ENCODE data around the gene SIRT2.

The SIRT2 gene

DNA sequence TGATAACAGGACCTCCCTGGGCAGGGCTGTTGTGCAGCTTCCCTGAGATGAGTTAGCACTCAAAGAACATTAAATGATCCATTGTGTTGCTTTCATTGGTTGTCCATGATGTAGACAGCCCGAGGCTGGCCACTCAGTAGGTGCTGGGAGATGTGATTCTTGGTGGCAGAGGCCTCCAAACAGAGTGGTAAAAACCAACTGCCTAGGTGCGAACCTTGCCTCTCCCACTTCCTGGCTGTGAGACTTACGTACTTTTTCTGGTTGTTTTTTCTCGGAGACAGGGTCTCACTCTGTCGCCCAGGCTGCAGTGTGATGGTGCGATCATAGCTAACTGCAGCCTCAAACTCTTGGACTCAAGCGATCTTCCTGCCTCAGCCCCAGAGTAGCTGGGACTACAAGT is 25.0 kb upstream of the SIRT2 start:
- H3K27me3 ChIP-seq (ENCODE audit: insufficient read depth, poor library complexity, severe bottlenecking): no peaks in the 10 kb centered on the region
- TF ChIP-seq, protein P1, sequence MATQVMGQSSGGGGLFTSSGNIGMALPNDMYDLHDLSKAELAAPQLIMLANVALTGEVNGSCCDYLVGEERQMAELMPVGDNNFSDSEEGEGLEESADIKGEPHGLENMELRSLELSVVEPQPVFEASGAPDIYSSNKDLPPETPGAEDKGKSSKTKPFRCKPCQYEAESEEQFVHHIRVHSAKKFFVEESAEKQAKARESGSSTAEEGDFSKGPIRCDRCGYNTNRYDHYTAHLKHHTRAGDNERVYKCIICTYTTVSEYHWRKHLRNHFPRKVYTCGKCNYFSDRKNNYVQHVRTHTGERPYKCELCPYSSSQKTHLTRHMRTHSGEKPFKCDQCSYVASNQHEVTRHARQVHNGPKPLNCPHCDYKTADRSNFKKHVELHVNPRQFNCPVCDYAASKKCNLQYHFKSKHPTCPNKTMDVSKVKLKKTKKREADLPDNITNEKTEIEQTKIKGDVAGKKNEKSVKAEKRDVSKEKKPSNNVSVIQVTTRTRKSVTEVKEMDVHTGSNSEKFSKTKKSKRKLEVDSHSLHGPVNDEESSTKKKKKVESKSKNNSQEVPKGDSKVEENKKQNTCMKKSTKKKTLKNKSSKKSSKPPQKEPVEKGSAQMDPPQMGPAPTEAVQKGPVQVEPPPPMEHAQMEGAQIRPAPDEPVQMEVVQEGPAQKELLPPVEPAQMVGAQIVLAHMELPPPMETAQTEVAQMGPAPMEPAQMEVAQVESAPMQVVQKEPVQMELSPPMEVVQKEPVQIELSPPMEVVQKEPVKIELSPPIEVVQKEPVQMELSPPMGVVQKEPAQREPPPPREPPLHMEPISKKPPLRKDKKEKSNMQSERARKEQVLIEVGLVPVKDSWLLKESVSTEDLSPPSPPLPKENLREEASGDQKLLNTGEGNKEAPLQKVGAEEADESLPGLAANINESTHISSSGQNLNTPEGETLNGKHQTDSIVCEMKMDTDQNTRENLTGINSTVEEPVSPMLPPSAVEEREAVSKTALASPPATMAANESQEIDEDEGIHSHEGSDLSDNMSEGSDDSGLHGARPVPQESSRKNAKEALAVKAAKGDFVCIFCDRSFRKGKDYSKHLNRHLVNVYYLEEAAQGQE (IDR thresholded peaks at IDR 0.05; ENCODE audit: insufficient replicate concordance, low read depth): no peak
- TF ChIP-seq GABPA (IDR thresholded peaks at IDR 0.05; ENCODE audit: low read depth): no peak
- no peak for TF ChIP-seq POLR2AphosphoS5 (IDR thresholded peaks at IDR 0.05; ENCODE audit: low read depth)
- TF ChIP-seq, protein P2, sequence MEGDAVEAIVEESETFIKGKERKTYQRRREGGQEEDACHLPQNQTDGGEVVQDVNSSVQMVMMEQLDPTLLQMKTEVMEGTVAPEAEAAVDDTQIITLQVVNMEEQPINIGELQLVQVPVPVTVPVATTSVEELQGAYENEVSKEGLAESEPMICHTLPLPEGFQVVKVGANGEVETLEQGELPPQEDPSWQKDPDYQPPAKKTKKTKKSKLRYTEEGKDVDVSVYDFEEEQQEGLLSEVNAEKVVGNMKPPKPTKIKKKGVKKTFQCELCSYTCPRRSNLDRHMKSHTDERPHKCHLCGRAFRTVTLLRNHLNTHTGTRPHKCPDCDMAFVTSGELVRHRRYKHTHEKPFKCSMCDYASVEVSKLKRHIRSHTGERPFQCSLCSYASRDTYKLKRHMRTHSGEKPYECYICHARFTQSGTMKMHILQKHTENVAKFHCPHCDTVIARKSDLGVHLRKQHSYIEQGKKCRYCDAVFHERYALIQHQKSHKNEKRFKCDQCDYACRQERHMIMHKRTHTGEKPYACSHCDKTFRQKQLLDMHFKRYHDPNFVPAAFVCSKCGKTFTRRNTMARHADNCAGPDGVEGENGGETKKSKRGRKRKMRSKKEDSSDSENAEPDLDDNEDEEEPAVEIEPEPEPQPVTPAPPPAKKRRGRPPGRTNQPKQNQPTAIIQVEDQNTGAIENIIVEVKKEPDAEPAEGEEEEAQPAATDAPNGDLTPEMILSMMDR (IDR thresholded peaks at IDR 0.05; ENCODE audit: insufficient read depth, low read length): no peak
- no peak for TF ChIP-seq SPI1 (IDR thresholded peaks at IDR 0.05; ENCODE audit: borderline replicate concordance, low read depth)
- no peak for DNase-seq (ENCODE audit: low read depth in 1 of 2, low spot score in 1 of 2)
- H3K4me3 ChIP-seq (replicated peaks; ENCODE audit: insufficient read depth, low read length): no peak overlapping the region
- no peak overlapping the region for H3K27ac ChIP-seq (replicated peaks)

DNA sequence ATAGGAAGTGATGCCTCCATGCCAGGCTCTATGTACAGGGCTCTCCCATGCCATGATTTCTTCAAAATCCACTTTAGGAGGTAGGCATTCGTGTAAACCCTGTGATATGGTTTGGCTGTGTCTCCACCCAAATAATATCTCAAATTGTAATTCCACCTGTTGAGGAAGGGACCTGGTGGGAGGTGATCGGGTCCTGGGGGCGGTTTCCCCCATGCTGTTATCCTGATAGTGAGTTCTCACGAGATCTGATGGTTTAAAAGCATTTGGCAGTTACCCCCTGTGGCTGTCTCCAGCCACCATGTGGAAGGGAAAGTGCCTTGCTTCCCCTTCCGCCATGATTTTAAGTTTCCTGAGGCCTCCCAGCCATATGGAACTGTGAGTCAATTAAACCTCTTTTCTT is 23.1 kb upstream of the SIRT2 start:
- DNase-seq (ENCODE audit: low read depth in 1 of 2, low spot score in 1 of 2): no peak
- H3K4me3 ChIP-seq (replicated peaks; ENCODE audit: insufficient read depth, low read length): no peak overlapping the region
- TF ChIP-seq GABPA (IDR thresholded peaks at IDR 0.05; ENCODE audit: low read depth) (no peak), SPI1 (IDR thresholded peaks at IDR 0.05; ENCODE audit: borderline replicate concordance, low read depth) (no peak), POLR2AphosphoS5 (IDR thresholded peaks at IDR 0.05; ENCODE audit: low read depth) (no peak)
- TF ChIP-seq, protein P1 (IDR thresholded peaks at IDR 0.05; ENCODE audit: insufficient replicate concordance, low read depth): no peak
- TF ChIP-seq, protein P2 (IDR thresholded peaks at IDR 0.05; ENCODE audit: insufficient read depth, low read length): no peak
- H3K27me3 ChIP-seq (ENCODE audit: insufficient read depth, poor library complexity, severe bottlenecking): no peaks in the 10 kb centered on the region
- H3K27ac ChIP-seq (replicated peaks): no peak overlapping the region

DNA sequence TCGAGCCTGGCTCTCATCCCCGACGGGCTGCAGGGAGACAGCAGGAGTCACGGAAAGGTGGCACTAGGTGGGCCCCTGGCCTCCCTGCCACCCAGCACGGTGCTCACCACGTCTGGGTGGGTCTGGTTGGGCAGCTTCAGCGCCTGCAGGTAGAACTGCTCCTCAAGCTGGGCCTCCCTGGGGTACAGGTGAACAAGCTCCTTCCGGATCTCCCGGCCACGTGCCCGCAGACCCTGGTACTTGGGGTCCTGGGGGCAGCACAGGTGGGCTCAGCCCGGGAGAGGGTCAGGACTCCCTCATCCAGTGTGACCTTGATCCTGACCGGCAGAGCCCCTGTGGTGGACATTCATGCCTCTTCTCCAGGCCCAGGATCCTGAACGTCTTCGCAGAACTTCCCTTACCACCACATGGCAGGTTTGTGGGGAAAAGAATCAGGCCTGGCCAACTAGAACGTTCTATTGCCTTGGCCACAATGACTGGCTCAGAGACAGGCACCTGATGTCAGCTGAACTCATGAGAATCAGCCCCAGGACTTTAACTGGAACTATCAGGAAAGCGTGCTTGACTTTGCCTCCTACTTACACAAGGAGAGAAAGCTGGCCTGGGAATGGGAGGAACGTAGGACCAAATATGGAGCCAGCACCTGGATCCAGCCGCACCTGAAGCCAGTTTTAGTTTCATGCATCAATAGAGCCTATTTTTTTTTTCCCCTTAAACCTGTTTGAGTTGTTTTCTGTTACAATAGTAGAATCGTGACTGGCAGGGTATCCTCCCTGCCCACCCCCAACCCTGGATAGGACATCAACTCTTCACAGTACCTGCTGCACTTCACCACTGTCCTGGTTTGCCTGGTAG is 22.2 kb upstream of the SIRT2 start:
- TF ChIP-seq, protein P1 (IDR thresholded peaks at IDR 0.05; ENCODE audit: insufficient replicate concordance, low read depth): no peak
- TF ChIP-seq POLR2AphosphoS5 (IDR thresholded peaks at IDR 0.05; ENCODE audit: low read depth): no peak; the same call in 1 of the 2 replicates
- TF ChIP-seq, protein P2 (IDR thresholded peaks at IDR 0.05; ENCODE audit: insufficient read depth, low read length): no peak
- no peak for TF ChIP-seq GABPA (IDR thresholded peaks at IDR 0.05; ENCODE audit: low read depth)
- no peak for TF ChIP-seq SPI1 (IDR thresholded peaks at IDR 0.05; ENCODE audit: borderline replicate concordance, low read depth)
- no peak overlapping the region for H3K4me3 ChIP-seq (replicated peaks; ENCODE audit: insufficient read depth, low read length)
- H3K27ac ChIP-seq (replicated peaks): no peak overlapping the region
- no peak for DNase-seq (ENCODE audit: low read depth in 1 of 2, low spot score in 1 of 2)
- no peaks in the 10 kb centered on the region for H3K27me3 ChIP-seq (ENCODE audit: insufficient read depth, poor library complexity, severe bottlenecking)

Measured in HL-60 (cell line).